ENCODE results near the gene PODXL2.
"Not testable (repeated sequence)": the region's sequence is repeated elsewhere in the genome, so short reads cannot be mapped to it uniquely, and the experiment has no call there.

PODXL2 gene

GRCh38 chr3:127630811-127631714, 2.1 kb downstream of the PODXL2 start:
- no peak for DNase-seq

GRCh38 chr3:127632035-127632820, 3.2 kb downstream of the PODXL2 start:
- no peak for DNase-seq

DNA sequence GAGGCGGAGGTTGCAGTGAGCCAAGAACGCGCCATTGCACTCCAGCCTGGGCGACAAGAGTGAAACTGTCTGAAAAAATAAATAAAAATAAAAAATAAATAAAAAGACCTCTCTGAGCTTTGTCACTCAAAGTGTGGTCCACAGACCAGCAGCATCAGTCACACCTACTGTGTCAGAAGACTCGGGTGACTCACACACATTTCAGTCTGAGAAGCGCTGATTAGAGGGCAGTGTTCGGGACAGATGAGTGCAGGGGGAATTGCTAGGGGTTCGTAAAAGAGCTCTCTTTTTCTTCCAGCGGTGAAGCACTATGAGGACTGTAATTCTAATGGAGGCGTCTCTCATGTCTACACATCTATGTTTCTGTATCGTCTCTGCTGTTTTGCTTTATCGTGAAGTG, 5.7 kb downstream of the PODXL2 start:
- no peak for DNase-seq

GRCh38 chr3:127637546-127637945, 8.6 kb downstream of the PODXL2 start:
- DNase-seq = no peak

DNA sequence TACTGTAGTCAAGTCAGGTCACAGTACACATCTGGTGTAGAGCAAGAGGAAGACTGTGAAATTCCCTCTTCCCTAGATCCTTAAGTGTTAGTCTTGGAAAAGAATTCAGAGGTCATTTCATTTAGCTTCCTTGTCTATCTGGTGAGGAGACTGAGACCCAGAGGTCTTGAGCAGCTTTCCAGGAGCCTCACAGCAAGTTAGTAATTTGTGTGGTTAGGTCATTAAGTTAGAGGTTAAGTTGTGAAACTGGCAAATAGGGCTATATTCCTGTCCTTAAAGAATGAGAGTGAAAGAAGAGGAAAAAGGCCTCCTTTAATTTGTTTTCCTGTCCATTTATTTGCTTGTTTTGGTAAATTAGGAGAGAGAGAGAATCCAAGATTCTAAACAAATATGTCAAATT, 9.0 kb downstream of the PODXL2 start:
- DNase-seq = no peak

DNA sequence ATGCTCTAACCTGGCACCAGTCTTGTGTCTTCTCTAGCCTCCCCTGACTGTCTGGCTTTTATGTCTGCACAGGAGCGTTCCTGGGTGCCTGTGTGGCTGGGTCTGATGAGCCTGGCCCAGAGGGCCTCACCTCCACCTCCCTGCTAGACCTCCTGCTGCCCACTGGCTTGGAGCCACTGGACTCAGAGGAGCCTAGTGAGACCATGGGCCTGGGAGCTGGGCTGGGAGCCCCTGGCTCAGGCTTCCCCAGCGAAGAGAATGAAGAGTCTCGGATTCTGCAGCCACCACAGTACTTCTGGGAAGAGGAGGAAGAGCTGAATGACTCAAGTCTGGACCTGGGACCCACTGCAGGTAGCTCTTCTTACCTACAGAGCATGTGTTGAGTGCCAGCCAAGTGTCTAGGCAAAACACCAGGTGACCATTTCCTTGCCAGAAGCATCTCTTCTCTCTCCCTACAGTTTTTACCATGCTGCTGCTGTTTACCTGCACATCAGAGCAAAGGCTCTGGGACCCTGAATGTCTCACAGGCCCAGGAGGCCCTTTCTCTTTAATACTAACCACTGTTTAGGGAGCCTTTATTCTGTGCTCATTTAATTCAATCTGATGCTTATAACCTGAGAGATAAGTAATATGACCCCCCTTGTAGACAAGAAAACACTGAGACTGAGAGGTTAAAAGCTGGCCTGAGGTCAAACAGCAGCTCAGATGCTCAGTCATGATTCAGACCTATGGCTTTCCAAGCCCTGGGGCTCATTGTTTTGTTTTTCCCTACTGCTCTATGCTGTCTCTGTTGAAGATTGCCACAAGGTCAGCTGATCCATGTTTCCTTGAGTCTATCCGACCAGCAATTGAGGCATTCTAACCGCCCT, 10.4 kb downstream of the PODXL2 start:
- DNase-seq = no peak

DNA sequence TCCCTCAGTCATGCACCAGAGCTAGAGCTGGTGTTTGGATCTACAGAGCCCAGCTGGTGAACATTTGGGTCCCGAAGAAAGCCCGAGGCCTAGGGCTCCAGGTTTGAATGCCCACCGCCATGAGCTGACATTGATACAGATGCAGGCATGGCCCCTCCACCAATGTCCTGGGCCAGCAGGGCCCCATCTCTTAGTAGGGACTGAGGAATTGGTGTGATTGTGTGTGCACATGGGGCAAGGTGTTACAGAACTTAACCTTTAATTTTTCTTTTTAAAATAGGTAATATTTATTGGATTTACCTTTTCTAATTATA, 11.0 kb downstream of the PODXL2 start:
- DNase-seq = no peak

GRCh38 chr3:127644641-127645370, 15.8 kb downstream of the PODXL2 start:
- DNase-seq = no peak

- DNase-seq = no peak
Measured at GRCh38 chr3:127645371-127646015, 16.5 kb downstream of the PODXL2 start.

- no peak for DNase-seq
Measured at GRCh38 chr3:127646501-127647046, 17.6 kb downstream of the PODXL2 start.

- DNase-seq = no peak
Measured at GRCh38 chr3:127647166-127647844, 18.3 kb downstream of the PODXL2 start.

- no peak for DNase-seq
Measured at GRCh38 chr3:127647845-127648204, 18.8 kb downstream of the PODXL2 start.

DNA sequence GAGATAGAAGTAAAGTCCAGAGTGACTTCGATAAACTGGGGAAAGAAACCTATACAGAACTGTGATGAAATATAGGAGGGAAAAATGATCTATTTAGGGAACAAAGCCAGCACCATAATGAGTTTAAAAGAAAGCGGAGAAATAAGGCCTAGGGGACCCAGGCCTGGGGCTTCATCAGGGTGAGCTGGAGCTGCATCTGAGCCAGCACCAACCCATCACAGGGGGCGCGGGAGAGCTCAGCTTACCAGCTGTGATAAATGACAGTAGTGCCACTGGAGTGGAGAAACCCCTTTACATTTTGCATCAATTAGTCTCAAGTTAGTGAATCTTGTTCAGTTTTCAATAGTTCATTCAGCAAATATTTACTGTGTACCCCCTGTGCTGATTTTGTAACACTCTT, 21.3 kb downstream of the PODXL2 start:
- DNase-seq = no peak

- DNase-seq = no peak
Measured at GRCh38 chr3:127651516-127652172, 22.7 kb downstream of the PODXL2 start.

DNA sequence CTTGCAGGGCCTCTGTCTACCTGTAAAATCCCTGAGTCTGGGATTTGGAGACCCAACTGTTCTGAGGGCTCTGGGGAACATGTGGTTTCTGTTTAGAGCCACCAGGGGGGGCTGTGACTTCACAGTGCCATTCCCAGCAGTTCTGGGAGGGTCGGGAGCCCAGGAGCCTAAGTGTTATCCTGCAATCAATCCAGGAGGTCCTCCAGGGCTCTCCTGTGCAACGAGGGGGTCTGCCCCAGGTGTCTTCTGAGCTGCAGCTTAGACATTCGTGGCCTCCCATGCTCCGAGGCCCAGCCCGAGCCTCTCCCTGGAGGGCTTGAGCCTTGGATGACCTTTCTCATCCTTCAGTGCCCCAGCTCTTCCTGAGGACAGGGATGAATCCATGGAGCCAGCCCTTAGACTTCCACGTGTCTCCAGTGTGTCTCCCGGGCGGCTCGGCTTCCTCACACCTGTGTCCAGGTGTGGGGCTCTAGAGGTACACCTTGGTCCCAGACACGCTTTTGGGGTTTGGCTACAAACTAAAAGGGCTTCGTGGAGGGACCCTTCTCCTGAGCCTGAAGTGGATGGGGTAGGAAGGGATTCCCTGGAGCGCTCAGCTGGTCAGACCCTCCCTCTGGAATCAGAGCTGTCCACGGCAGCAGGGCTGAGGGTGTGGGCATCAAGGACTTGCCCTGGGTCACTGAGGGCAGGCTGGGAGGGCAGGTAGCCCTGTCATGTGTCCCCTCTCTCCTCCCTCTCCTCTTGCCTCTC, 23.4 kb downstream of the PODXL2 start:
- no peak for DNase-seq

- no peak for DNase-seq
Measured at GRCh38 chr3:127654374-127654773, 25.4 kb downstream of the PODXL2 start.

GRCh38 chr3:127654993-127655392, 26.0 kb downstream of the PODXL2 start:
- not testable (repeated sequence) for DNase-seq

DNA sequence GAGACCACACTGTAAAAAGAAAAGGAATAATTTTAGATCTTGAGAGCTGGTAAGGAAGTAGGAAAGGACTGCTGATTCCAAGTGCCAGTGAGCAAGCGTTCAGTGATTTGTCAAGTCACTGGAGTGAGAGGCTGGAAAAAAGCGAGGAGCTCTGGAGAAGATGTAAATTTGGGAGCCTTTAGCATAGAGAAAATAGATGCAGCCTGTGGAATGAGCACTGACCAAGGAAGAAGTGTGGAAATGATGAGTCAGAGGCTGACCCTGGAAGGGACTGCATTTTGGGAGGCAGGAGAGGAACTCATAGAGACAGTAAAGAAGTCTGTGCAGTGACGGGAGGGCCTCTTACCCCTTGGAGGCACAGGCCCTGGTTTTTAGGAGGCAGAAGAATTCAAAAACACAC, 26.7 kb downstream of the PODXL2 start:
- no peak for DNase-seq

- no peak for DNase-seq
Measured at GRCh38 chr3:127656906-127657305, 27.9 kb downstream of the PODXL2 start.

DNA sequence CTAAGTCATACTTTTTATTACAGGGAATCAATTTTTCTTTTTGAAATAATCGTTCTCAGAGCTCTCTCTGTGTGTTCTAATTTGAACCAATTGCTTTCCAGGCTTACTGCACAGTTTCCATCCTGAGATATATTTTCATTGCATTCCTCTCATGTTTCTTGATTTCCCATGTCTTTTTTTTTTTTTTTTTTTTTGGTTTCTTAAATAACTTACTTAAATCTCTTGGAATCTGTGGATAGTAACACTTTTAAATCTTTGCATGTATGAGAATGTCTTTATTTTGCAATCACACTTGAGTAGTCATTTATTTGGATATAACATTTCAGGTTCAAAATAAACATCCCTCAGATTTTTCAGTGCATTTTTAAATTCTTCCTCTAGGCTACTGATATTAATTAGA, 29.2 kb downstream of the PODXL2 start:
- no peak for DNase-seq

All from activated gamma-delta T cell (primary cell).